ENCODE results near the gene CYFIP2.

The CYFIP2 gene

GRCh38 chr5:157323107-157323706 lies 57.3 kb downstream of the CYFIP2 start:
- no peak for FAIRE-seq
- DNase-seq (ENCODE audit: low spot score): no peak

GRCh38 chr5:157324237-157324636 lies 58.3 kb downstream of the CYFIP2 start:
- no peak for FAIRE-seq
- no peak for DNase-seq (ENCODE audit: low spot score)

GRCh38 chr5:157326440-157327005 lies 60.6 kb downstream of the CYFIP2 start:
- FAIRE-seq: no peak
- no peak for DNase-seq (ENCODE audit: low spot score)

- DNase-seq (ENCODE audit: low spot score) (no peak), FAIRE-seq (no peak)
Measured at GRCh38 chr5:157327771-157328170, 61.8 kb downstream of the CYFIP2 start.

DNA sequence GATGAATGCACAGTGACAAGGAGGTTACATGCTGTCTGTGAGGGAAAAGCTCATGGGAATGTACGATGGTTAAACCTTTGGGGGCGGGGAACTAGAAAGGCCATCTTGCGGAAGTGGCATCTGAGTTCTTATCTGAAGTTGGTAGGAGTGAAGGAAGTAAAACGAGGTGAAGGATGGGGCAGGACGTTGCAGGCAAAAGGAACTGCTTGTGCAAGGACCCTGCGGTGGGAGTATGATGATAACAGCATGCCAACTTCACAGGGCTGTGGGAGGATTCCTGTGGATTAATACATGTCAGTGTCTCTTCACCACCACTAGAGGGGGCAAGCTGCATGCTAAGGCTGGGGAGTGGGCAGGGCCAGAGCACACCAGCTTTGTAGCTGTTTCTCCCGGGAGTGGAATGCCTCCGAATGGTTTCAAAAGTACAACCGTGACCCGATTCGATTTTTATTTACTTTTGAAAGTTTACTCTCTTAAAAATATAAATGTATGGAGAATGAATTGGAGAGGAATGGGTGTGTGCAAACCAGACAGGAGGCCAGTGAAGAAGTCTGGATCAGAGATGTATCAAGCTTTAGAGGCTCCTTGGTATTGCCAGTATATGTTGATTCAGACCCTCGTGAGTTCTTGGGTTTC lies 62.5 kb downstream of the CYFIP2 start:
- FAIRE-seq: peak; percentile 87
- DNase-seq (ENCODE audit: low spot score): peak; percentile 89

DNA sequence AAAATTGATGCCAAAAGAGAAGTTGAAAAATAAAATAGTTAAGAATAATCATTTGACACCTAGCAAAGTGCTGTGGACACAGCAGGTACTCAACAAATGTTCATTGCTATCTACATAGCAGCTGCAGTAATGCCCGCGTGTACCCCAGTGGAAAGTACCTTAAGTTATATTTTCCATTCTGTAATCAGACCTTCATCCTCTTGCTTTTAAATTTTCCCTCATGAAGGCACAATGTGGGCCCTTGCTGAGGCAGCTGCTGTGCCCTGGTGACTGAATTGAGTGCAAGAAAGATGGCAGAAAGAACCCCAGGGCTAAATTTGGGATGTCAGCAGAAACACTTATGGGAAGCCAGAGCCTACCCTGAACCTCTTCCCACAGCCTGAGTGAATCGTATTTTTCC lies 65.9 kb downstream of the CYFIP2 start:
- DNase-seq (ENCODE audit: low spot score): no peak

DNA sequence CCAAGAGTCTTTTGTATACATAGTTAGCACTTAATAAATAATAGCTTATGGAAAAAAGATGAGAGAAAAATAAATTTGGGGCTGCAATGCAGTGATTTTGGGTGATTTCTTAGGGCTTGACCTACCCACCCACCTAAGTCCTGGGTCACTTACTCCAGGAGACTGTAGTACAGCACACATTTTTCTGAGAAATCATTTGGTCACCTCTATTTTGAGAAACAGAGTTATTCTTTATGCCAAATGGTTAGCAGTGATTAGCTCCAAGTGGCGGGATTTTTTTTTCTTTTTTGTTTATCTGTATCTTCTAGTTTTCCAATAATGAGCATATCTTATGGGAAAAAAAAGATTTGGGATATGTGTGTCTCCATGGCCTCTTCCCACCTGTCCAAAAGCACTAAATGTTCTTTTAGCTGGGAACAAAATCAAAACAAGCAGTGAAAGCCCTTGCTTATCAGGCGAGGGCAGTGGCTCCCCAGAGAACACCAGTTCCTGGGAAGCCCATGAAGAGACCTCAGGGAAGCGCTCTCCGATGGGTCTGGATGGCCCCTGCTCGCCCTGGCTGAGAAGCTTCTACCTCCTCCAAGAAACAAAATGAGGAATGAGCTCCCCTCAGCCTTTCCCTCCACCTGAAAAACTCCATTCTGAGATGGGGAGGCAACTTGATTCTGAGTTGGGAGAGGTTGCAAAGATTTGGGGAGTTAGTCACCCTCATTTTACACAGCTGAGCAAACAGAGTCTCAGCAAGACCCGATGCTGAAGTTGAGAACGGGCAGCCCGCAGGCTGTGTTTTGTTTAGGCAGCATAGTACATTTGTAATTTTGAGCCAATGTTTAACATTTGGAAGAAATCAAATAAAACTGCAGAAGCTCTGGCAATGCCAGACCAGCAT lies 69.9 kb downstream of the CYFIP2 start:
- FAIRE-seq: no peak

More for the DNA sequence above, 65.9 kb downstream of the CYFIP2 start:
- no peak for FAIRE-seq

DNA sequence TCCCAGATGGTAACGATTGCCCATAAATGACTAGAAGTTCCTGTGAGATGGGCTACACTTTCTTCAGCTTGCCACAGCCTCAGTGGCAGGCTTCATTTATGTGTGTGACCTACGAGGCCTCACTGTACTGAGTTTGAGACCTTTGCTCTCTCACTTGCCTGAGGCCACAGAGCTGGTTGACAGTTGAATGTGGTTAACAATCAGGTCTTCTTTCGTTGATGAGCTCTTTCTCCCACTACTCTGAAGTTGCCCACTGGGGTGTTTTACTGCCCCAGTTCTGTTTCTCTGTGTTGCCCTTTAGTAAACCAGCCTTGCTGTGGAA lies 70.5 kb downstream of the CYFIP2 start:
- DNase-seq (ENCODE audit: low spot score) (no peak), FAIRE-seq (no peak)

More for the DNA sequence above, 69.9 kb downstream of the CYFIP2 start:
- DNase-seq (ENCODE audit: low spot score): no peak

- FAIRE-seq (no peak), DNase-seq (ENCODE audit: low spot score) (no peak)
Measured at GRCh38 chr5:157339409-157339808, 73.5 kb downstream of the CYFIP2 start.

DNA sequence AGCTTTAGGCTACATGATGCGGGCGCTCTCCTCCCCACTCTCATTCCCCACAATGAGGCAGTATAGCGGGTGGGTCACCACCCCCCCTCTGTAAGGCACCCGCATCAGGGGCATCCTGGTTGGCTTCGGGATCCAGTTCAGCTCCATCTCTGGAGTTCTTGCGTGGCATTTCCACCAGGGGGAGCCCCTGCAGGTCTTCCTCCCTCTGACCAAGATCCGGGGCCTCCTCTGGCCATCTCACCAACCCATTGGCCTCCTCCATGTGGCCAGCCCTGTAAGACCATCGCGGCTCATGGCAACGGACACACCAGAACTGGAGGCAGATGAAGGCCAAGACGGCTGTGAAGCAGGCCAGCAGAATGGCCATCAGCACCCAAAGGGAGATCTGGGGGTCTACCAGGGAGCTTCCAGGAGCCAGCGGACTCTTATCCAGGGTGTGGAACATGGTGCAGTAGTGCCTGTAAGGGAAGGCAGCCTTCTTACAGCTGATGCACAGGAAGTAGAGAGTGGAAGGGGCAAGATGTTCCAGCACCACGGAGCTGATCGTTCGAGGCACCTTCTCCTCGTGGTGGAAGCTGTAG lies 77.0 kb downstream of the CYFIP2 start:
- DNase-seq (ENCODE audit: low spot score) (peak; percentile 70), FAIRE-seq (peak; percentile 69)

DNA sequence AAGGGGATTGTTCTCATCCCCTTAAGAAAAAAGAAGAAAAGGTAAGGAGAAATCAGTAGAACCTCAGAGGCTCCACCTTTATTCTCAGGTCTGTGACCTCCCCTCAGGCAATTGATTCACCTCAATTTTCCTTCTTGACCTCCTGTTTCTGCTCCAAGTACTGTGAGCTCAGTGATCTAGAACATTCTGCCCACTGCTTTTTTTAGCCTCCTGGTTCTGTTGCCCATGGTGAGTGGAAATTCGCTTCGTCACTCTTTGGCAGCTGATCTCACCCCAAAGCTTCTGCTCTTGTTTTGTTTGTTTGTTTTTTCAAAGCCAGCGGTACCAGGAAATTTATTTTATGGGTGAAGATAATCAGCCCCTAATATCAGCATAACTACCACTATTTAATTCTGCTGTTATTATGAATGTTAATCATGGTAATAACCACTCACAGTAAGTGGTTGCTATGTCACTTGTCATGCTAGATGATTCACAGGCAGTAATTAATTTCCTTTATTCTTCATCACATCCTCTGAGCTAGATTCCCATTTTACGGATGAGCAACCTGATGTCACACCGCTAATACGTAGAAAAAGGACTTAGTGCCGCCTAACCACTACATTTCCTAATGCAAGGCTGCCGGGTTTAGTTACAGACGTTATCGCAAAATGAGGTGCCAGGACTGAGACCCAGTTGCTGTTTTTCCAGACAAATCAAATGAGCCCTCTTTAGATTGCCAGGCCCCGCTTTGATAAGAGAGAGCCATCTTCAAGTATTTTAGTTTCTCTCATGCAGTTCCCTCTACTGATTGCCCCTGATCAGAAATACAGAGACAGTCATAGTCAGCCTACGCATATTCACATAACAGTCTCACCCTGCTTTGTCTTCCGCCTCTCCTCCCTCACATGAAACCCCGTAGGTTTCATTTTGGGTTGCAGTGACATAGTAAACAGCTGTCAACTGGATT lies 78.2 kb downstream of the CYFIP2 start:
- DNase-seq (ENCODE audit: low spot score) (no peak), FAIRE-seq (no peak)

DNA sequence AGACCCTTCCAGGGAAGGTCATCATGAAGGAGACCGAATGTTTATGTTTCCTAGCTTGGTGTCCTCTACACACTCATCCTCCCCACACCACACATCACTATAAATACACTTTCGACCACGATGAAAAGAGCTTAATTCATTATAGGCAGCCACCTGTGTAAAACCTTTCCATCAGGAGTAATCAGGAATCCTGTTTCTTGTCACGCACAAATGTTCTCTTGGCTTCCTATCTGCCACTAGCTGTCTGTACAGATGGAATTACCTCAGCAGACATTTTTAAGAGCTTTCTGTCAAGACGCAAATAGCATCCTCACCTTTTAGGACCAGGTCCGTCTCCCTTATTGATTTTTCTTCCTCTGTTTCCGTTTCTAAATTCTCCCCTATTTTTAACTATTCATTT lies 79.1 kb downstream of the CYFIP2 start:
- no peak for DNase-seq (ENCODE audit: low spot score)
- no peak for FAIRE-seq

GRCh38 chr5:157345485-157345884 lies 79.6 kb downstream of the CYFIP2 start:
- DNase-seq (ENCODE audit: low spot score) (no peak), FAIRE-seq (no peak)

- DNase-seq (ENCODE audit: low spot score) (no peak), FAIRE-seq (no peak)
Measured at GRCh38 chr5:157347301-157348048, 81.6 kb downstream of the CYFIP2 start.

GRCh38 chr5:157348049-157348400 lies 82.1 kb downstream of the CYFIP2 start:
- FAIRE-seq: no peak

DNA sequence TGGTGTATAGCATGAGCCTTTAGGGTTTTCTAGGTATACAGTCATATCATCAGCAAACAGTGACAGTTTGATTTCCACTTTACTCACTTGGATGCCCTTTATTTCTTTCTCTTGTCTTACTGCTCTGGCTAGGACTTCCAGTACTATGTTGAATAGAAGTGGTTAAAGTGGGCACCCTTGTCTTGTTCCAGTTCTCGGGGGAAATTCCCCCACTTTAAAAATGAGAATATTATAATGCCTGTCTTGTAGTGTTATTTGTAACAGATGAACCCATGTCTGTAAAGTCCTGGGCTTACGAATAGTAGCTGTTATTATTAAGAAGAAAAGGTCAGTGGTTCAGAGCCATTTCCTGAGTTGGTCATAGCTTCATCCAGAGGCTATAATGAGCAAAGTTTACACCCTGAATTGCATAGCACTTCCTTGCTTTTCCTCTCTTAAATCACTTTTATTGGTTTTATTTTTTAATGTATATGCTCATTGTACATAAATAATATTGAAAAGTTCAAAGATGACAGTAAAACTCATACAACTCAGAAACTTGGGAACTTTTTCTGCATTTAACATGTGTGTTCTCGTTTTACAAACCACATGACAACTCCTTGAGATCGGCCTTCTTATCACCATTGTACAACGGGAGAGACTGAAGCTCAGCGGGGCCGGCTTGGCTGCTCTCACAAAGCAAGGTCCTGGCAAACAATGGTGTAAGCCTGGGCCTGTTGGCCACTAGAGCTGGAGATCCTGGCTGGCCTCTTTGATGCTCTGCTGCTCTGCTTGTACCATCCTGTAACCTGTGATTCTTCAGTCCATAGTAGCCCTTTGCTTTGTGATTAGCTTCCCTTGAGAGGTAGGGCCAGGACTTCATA lies 85.2 kb downstream of the CYFIP2 start:
- DNase-seq (ENCODE audit: low spot score) (no peak), FAIRE-seq (no peak)

More at GRCh38 chr5:157348049-157348400, 82.1 kb downstream of the CYFIP2 start:
- DNase-seq (ENCODE audit: low spot score): no peak

GRCh38 chr5:157351802-157352092 lies 85.8 kb downstream of the CYFIP2 start:
- FAIRE-seq (no peak), DNase-seq (ENCODE audit: low spot score) (no peak)

- DNase-seq (ENCODE audit: low spot score): no peak
- no peak for FAIRE-seq
Measured at GRCh38 chr5:157352756-157353340, 86.9 kb downstream of the CYFIP2 start.

- FAIRE-seq (no peak), DNase-seq (ENCODE audit: low spot score) (peak; percentile 19)
Measured at GRCh38 chr5:157354800-157355199, 88.9 kb downstream of the CYFIP2 start.

Data from urothelium cell line (cell line).